HEK293 (cell line): ENCODE results near the gene ADRM1.

Experiments
- GLIS2 ChIP-seq: fragments of 450-650 bp; formaldehyde crosslinking; IDR thresholded peaks from 2 replicates; pipeline ENCODE4 v1.5.1; 2016; ENCODE audit warnings: missing biosample characterization, missing genetic modification characterization
- KLF16 ChIP-seq: fragments of 450-650 bp; formaldehyde crosslinking; IDR thresholded peaks from 2 replicates; pipeline ENCODE4 v1.5.1; 2017; ENCODE audit warnings: missing biosample characterization, missing genetic modification characterization
- ZFP41 ChIP-seq: fragments of 450-650 bp; formaldehyde crosslinking; IDR thresholded peaks from 2 replicates; pipeline ENCODE4 v1.5.1; 2016; ENCODE audit warnings: missing biosample characterization, missing genetic modification characterization, borderline replicate concordance
- ZNF121 ChIP-seq: fragments of 450-650 bp; formaldehyde crosslinking; IDR thresholded peaks from 2 replicates; pipeline ENCODE4 v1.5.1; 2016; ENCODE audit warnings: missing biosample characterization, missing genetic modification characterization
- ZNF426 ChIP-seq: fragments of 450-650 bp; formaldehyde crosslinking; IDR thresholded peaks from 2 replicates; pipeline ENCODE4 v1.5.1; 2017; ENCODE audit warnings: missing biosample characterization, missing genetic modification characterization, mild to moderate bottlenecking, inconsistent platforms, moderate library complexity
- ZNF621 ChIP-seq: fragments of 450-650 bp; formaldehyde crosslinking; IDR thresholded peaks from 2 replicates; pipeline ENCODE4 v1.5.1; 2017; ENCODE audit warnings: missing biosample characterization, missing genetic modification characterization
- TF ChIP-seq, protein P1 (sequence below): fragments of 450-650 bp; formaldehyde crosslinking; IDR thresholded peaks from 2 replicates; pipeline ENCODE4 v1.5.1; 2016; ENCODE audit warnings: missing biosample characterization, missing genetic modification characterization
- TF ChIP-seq, protein P2 (sequence below): fragments of 450-650 bp; formaldehyde crosslinking; IDR thresholded peaks from 2 replicates; pipeline ENCODE4 v1.5.1; 2016; ENCODE audit warnings: missing biosample characterization, missing genetic modification characterization, low read depth
- TF ChIP-seq, protein P3 (sequence below): fragments of 450-650 bp; formaldehyde crosslinking; IDR thresholded peaks from 2 replicates; pipeline ENCODE4 v1.5.1; 2016; ENCODE audit warnings: missing biosample characterization, missing genetic modification characterization
- TF ChIP-seq, protein P4 (sequence below): fragments of 450-650 bp; formaldehyde crosslinking; IDR thresholded peaks from 2 replicates; pipeline ENCODE4 v1.5.1; 2016; ENCODE audit warnings: missing biosample characterization, missing genetic modification characterization
- TF ChIP-seq, protein P5 (sequence below): fragments of 450-650 bp; formaldehyde crosslinking; IDR thresholded peaks from 2 replicates; pipeline ENCODE4 v1.5.1; 2016; ENCODE audit warnings: missing biosample characterization, missing genetic modification characterization, low read depth
- TF ChIP-seq, protein P6 (sequence below): fragments of 450-650 bp; formaldehyde crosslinking; conservative IDR thresholded peaks from 2 replicates; pipeline ENCODE4 v1.5.1; 2016; ENCODE audit warnings: low read depth, missing biosample characterization, missing genetic modification characterization

DNA sequence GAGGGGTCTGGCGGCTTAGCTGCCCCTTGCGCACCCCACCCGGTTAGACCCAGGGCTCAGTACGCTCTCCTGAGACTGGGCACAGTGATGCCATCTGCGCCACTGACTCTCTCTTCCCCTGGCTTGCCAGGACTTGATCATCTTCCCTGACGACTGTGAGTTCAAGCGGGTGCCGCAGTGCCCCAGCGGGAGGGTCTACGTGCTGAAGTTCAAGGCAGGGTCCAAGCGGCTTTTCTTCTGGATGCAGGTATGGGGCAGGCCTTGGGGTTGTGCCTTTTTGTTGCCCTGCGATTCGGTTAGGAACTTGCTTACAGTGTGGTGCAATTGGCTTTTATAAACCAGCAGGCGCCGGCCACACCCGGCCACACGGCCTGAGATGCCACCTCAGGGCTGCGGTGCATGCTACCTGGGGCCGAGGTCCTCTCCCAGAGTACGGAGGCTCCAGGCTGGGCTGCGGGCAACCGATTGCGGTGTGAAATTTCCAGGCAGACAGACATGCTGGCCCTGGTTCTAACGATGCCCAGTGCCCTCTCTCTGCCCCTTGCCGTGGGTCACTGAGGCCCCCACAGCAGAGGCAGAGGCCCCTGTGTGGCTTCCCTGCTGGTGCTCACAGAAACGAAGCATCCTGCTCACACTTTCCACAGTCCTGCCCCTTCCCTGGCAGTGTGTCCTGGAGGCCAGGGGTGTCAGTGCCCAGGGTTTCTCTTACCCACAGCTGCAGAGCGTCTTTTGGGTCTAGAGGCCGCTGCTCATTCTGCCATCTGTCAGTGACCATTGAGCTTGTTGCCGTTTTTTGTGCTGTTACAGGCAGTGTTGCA, 1.7 kb downstream of the ADRM1 start:
- TF ChIP-seq ZNF121 (tag by site-specific recombination), result no peak
- TF ChIP-seq ZNF426 (tag by site-specific recombination), result no peak
- TF ChIP-seq, protein P1, sequence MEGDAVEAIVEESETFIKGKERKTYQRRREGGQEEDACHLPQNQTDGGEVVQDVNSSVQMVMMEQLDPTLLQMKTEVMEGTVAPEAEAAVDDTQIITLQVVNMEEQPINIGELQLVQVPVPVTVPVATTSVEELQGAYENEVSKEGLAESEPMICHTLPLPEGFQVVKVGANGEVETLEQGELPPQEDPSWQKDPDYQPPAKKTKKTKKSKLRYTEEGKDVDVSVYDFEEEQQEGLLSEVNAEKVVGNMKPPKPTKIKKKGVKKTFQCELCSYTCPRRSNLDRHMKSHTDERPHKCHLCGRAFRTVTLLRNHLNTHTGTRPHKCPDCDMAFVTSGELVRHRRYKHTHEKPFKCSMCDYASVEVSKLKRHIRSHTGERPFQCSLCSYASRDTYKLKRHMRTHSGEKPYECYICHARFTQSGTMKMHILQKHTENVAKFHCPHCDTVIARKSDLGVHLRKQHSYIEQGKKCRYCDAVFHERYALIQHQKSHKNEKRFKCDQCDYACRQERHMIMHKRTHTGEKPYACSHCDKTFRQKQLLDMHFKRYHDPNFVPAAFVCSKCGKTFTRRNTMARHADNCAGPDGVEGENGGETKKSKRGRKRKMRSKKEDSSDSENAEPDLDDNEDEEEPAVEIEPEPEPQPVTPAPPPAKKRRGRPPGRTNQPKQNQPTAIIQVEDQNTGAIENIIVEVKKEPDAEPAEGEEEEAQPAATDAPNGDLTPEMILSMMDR, result no peak
- TF ChIP-seq, protein P2, sequence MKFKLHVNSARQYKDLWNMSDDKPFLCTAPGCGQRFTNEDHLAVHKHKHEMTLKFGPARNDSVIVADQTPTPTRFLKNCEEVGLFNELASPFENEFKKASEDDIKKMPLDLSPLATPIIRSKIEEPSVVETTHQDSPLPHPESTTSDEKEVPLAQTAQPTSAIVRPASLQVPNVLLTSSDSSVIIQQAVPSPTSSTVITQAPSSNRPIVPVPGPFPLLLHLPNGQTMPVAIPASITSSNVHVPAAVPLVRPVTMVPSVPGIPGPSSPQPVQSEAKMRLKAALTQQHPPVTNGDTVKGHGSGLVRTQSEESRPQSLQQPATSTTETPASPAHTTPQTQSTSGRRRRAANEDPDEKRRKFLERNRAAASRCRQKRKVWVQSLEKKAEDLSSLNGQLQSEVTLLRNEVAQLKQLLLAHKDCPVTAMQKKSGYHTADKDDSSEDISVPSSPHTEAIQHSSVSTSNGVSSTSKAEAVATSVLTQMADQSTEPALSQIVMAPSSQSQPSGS (tag by site-specific recombination), result no peak
- TF ChIP-seq, protein P3, sequence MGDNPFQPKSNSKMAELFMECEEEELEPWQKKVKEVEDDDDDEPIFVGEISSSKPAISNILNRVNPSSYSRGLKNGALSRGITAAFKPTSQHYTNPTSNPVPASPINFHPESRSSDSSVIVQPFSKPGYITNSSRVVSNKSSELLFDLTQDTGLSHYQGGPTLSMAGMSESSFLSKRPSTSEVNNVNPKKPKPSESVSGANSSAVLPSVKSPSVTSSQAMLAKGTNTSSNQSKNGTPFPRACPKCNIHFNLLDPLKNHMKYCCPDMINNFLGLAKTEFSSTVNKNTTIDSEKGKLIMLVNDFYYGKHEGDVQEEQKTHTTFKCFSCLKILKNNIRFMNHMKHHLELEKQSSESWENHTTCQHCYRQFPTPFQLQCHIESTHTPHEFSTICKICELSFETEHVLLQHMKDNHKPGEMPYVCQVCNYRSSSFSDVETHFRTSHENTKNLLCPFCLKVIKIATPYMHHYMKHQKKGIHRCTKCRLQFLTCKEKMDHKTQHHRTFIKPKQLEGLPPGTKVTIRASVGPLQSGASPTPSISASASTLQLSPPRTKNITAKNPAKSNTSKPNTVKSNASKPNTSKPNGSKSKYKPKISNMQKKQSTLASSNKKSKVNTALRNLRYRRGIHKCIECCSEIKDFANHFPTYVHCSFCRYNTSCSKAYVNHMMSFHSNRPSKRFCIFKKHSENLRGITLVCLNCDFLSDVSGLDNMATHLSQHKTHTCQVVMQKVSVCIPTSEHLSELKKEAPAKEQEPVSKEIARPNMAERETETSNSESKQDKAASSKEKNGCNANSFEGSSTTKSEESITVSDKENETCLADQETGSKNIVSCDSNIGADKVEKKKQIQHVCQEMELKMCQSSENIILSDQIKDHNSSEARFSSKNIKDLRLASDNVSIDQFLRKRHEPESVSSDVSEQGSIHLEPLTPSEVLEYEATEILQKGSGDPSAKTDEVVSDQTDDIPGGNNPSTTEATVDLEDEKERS (tag by site-specific recombination), result no peak
- no peak for TF ChIP-seq ZNF621 (tag by site-specific recombination)
- TF ChIP-seq, protein P4, sequence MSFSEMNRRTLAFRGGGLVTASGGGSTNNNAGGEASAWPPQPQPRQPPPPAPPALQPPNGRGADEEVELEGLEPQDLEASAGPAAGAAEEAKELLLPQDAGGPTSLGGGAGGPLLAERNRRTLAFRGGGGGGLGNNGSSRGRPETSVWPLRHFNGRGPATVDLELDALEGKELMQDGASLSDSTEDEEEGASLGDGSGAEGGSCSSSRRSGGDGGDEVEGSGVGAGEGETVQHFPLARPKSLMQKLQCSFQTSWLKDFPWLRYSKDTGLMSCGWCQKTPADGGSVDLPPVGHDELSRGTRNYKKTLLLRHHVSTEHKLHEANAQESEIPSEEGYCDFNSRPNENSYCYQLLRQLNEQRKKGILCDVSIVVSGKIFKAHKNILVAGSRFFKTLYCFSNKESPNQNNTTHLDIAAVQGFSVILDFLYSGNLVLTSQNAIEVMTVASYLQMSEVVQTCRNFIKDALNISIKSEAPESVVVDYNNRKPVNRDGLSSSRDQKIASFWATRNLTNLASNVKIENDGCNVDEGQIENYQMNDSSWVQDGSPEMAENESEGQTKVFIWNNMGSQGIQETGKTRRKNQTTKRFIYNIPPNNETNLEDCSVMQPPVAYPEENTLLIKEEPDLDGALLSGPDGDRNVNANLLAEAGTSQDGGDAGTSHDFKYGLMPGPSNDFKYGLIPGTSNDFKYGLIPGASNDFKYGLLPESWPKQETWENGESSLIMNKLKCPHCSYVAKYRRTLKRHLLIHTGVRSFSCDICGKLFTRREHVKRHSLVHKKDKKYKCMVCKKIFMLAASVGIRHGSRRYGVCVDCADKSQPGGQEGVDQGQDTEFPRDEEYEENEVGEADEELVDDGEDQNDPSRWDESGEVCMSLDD (tag by site-specific recombination), result no peak
- TF ChIP-seq, protein P5, sequence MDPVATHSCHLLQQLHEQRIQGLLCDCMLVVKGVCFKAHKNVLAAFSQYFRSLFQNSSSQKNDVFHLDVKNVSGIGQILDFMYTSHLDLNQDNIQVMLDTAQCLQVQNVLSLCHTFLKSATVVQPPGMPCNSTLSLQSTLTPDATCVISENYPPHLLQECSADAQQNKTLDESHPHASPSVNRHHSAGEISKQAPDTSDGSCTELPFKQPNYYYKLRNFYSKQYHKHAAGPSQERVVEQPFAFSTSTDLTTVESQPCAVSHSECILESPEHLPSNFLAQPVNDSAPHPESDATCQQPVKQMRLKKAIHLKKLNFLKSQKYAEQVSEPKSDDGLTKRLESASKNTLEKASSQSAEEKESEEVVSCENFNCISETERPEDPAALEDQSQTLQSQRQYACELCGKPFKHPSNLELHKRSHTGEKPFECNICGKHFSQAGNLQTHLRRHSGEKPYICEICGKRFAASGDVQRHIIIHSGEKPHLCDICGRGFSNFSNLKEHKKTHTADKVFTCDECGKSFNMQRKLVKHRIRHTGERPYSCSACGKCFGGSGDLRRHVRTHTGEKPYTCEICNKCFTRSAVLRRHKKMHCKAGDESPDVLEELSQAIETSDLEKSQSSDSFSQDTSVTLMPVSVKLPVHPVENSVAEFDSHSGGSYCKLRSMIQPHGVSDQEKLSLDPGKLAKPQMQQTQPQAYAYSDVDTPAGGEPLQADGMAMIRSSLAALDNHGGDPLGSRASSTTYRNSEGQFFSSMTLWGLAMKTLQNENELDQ (tag by site-specific recombination), result no peak
- TF ChIP-seq ZFP41 (tag by site-specific recombination), result no peak
- TF ChIP-seq KLF16 (tag by site-specific recombination), result no peak
- TF ChIP-seq, protein P6, sequence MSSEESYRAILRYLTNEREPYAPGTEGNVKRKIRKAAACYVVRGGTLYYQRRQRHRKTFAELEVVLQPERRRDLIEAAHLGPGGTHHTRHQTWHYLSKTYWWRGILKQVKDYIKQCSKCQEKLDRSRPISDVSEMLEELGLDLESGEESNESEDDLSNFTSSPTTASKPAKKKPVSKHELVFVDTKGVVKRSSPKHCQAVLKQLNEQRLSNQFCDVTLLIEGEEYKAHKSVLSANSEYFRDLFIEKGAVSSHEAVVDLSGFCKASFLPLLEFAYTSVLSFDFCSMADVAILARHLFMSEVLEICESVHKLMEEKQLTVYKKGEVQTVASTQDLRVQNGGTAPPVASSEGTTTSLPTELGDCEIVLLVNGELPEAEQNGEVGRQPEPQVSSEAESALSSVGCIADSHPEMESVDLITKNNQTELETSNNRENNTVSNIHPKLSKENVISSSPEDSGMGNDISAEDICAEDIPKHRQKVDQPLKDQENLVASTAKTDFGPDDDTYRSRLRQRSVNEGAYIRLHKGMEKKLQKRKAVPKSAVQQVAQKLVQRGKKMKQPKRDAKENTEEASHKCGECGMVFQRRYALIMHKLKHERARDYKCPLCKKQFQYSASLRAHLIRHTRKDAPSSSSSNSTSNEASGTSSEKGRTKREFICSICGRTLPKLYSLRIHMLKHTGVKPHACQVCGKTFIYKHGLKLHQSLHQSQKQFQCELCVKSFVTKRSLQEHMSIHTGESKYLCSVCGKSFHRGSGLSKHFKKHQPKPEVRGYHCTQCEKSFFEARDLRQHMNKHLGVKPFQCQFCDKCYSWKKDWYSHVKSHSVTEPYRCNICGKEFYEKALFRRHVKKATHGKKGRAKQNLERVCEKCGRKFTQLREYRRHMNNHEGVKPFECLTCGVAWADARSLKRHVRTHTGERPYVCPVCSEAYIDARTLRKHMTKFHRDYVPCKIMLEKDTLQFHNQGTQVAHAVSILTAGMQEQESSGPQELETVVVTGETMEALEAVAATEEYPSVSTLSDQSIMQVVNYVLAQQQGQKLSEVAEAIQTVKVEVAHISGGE, result no peak
- peak; percentile 36; the same call in 1 of the 2 replicates for TF ChIP-seq GLIS2 (tag by site-specific recombination)
